Muscle of leg (tissue), 11 donors: ENCODE data around the gene GMIP. TPM values are rescaled to one million over a fixed set of nuclear protein-coding genes. Genes with fewer than 3 reads are reported as not detected.

ENCODE experiments used
- DNase-seq: peaks from one replicate; pipeline ENCODE4 v3.0.0; 2013
- H3K27ac ChIP-seq: one replicate; pipeline ENCODE4 v1.5.1; 2013; ENCODE audit warnings: mild to moderate bottlenecking, low read length, control low read depth
- H3K27me3 ChIP-seq: one replicate; pipeline ENCODE4 v1.6.1; 2013; ENCODE audit warnings: low read length; ENCODE audit not compliant: control insufficient read depth, insufficient read depth
- H3K36me3 ChIP-seq: one replicate; pipeline ENCODE4 v1.6.1; 2013; ENCODE audit warnings: low read length; ENCODE audit not compliant: control insufficient read depth, insufficient read depth
- H3K4me1 ChIP-seq: one replicate; pipeline ENCODE4 v1.6.1; 2013; ENCODE audit warnings: low read length; ENCODE audit not compliant: control insufficient read depth, insufficient read depth
- H3K4me3 ChIP-seq: one replicate; pipeline ENCODE4 v1.5.1; 2013; ENCODE audit warnings: low read length, control low read depth
- H3K9me3 ChIP-seq: replicated peaks from 2 replicates; pipeline ENCODE4 v1.6.1; 2013; ENCODE audit warnings: low read depth, low read length; ENCODE audit not compliant: control insufficient read depth
- WGBS: methylation state at CpG from one replicate; pipeline ENCODE4 v1.1.5; 2013; ENCODE audit warnings: missing lambda C conversion rate; ENCODE audit not compliant: insufficient coverage; 5-methylcytosine and 5-hydroxymethylcytosine counted together
- polyA plus RNA-seq, 8 donors: library from polyadenylated mRNA; unstranded; fragments of 120-200 nt; gene quantifications; one replicate each; pipeline versions ENCODE4 v1.2.1 to v1.2.3, GENCODE V29; 2013; ENCODE audit warnings: inconsistent platforms in 1 of 8, low replicate concordance in 1 of 8; ENCODE audit not compliant: insufficient read length in 8 of 8, insufficient read depth in 1 of 8
- total RNA-seq: library from RNA; stranded (reverse); fragments of 120-200 nt; gene quantifications from one replicate; pipeline ENCODE4 v1.2.4, GENCODE V29; 2013

The GMIP gene
- total and polyA plus RNA-seq, 9 donors = 2.0 to 5.1 (median 3.6) TPM

DNA sequence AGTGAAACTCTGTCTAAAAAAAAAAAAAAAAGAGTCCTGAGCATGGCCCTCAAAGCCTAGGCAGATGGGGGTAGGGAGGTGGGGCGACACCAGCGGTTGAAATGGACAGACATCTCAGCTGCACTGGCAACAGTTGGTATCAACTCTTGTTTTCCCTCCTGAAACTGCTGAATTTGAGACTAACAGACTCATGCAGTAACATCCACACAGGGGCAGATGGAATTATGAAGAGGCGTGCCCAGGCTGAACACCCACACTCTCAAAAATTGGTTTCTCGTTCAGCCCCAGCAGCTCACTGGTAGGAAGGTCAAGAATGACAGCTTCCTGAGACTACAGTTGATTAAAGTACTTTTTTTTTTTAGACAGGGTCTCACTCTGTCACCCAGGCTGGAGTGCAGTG is 49.1 kb downstream of the GMIP start:
- Histone ChIP-seq H3K9me3 (no peaks in the 10 kb centered on the region), H3K27ac (no peak overlapping the region), H3K36me3 (no peaks in the 10 kb centered on the region), H3K4me1 (peaks cover 16% of the 10 kb centered on the region), H3K27me3 (no peaks in the 10 kb centered on the region), H3K4me3 (no peak overlapping the region)
- 100% methylated on average over 1 of the region's 4 CpGs for WGBS
- no peak for DNase-seq

DNA sequence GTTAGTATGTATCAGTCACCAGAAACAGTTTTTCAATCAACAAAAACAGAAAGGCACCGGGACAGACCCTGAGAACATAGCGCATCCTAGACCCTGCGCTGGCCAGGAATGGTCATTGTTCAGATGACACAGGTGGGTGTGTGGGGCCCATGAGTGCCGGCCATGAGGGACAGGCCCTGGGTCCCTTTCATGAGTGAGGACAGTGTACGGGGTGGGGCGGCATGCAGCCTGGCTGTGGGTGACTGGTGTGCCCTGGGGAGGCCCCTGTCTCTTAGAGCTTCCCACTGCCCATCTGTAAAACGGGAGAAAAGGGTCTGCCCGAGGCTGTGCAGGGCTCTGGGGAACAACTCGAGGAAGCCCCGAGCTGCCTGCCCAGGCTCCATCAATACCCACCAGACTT is 50.8 kb downstream of the GMIP start:
- no peak overlapping the region for H3K4me3 ChIP-seq
- 79% methylated on average over 5 of the region's 10 CpGs for WGBS
- peaks cover 16% of the 10 kb centered on the region for H3K4me1 ChIP-seq
- H3K27me3 ChIP-seq = no peaks in the 10 kb centered on the region
- H3K9me3 ChIP-seq = no peaks in the 10 kb centered on the region
- H3K27ac ChIP-seq = no peak overlapping the region
- no peaks in the 10 kb centered on the region for H3K36me3 ChIP-seq
- no peak for DNase-seq

DNA sequence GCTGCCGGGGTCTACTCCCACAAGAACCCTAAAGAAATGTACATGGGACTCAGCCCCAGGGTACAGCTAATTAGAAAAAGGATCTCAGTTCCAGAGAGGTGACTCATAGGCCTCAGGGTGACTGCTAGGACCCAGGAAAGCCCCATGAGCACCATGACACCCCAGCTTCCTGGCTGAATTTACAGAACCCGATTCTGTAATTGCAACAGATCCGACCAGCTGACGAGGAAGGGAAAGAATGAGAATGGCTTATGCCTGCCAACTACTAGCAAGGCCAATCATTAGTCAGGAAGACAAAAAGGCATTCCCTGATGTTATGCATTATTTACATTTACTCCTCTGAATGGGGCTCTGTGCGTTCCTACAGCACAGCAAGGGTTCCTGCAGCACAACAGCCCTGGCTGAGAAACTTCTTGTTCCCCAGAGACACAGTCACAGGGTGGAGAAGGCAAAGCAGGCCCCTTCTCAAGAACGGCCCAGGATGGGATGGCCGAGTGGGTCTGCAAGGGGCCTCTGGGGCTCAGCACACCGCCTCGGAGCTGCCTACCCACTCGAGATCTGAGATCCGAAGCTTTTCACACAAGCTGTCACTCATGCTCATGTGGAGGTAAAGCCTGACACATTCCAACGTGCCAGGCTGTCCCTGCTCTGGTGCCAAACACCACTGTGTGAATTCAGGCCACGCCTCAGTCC is 52.2 kb downstream of the GMIP start:
- Histone ChIP-seq H3K4me3 (no peak overlapping the region), H3K27ac (peak overlapping the region; percentile 72), H3K4me1 (peaks cover 16% of the 10 kb centered on the region), H3K27me3 (no peaks in the 10 kb centered on the region), H3K9me3 (no peaks in the 10 kb centered on the region), H3K36me3 (no peaks in the 10 kb centered on the region)
- 29% methylated on average over 8 of the region's 13 CpGs for WGBS
- peak; percentile 94 for DNase-seq

GRCh38 chr19:19588546-19588945 is 54.9 kb downstream of the GMIP start:
- H3K36me3 ChIP-seq = no peaks in the 10 kb centered on the region
- no peak overlapping the region for H3K4me3 ChIP-seq
- H3K9me3 ChIP-seq = no peaks in the 10 kb centered on the region
- 80% methylated on average over 2 of the region's 2 CpGs for WGBS
- H3K27me3 ChIP-seq = no peaks in the 10 kb centered on the region
- no peak for DNase-seq
- peaks cover 16% of the 10 kb centered on the region for H3K4me1 ChIP-seq
- no peak overlapping the region for H3K27ac ChIP-seq

DNA sequence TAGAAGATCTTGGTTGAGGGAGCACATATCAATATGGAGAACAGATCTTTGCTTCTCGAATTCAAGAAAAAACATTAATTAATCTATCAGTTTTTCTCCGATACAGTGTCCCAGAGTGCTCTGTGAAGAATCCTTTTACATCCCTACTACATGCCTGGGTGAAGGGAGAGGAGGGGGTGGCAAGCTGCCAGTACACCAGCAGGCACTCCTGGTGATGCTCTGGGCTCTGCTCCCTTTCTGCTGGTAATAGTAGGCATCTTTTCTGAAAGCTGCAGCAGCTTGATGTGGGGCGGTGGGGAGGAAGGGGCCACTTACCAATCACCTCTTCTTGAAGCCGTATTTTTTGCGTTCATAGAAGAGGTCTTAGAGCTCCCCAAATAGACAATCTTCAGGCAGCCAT is 55.7 kb downstream of the GMIP start:
- Histone ChIP-seq H3K4me3 (no peak overlapping the region), H3K9me3 (no peaks in the 10 kb centered on the region), H3K27ac (no peak overlapping the region), H3K4me1 (peaks cover 16% of the 10 kb centered on the region), H3K36me3 (no peaks in the 10 kb centered on the region), H3K27me3 (no peaks in the 10 kb centered on the region)
- no peak for DNase-seq
- WGBS = 100% methylated on average over 2 of the region's 5 CpGs

DNA sequence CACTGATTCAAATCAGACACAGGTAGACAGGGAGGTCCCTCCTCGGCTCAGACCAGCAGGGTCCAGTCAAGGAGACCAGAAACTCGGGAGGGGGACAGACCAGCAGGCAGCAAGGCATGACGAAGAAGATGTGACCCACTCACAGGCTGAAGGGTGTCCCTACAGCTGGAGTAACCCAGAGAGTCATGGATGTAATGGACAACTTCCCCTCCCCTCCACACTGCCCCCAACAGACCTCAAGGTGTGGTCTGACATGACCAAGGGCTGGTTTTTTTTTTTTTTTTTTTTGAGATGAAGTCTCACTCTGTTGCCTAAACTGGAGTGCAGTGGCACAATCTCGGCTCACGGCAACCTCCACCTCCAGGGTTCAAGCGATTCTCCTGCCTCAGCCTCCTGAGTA is 59.1 kb downstream of the GMIP start:
- no peak for DNase-seq
- no peaks in the 10 kb centered on the region for H3K27me3 ChIP-seq
- H3K36me3 ChIP-seq = no peaks in the 10 kb centered on the region
- H3K27ac ChIP-seq = no peak overlapping the region
- WGBS = 84% methylated on average over 3 of the region's 6 CpGs
- no peaks in the 10 kb centered on the region for H3K9me3 ChIP-seq
- no peak overlapping the region for H3K4me3 ChIP-seq
- H3K4me1 ChIP-seq = peaks cover 5% of the 10 kb centered on the region

DNA sequence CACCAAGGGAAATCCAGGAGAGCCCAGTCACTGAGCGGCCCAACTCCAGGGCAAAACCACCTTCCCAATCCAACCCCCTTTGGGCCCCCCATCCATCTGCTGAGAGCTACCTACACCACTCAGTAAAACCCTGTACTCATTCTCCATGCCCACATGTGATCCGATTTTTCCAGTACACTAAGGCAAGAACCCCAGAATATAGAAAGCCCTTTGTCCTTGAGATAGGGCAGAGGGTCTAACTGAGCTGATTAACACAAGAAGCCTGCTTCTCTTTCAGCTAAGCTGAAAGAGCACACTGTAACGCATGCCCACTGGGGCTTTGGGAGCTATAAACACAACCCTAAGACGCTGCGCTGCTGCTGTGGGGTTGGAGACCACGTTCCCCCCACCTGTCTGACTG is 61.0 kb downstream of the GMIP start:
- Histone ChIP-seq H3K36me3 (no peaks in the 10 kb centered on the region), H3K27me3 (no peaks in the 10 kb centered on the region), H3K4me3 (no peak overlapping the region), H3K27ac (no peak overlapping the region), H3K9me3 (no peaks in the 10 kb centered on the region), H3K4me1 (peaks cover 9% of the 10 kb centered on the region)
- DNase-seq = no peak
- WGBS = 84% methylated on average over 5 of the region's 6 CpGs

- Histone ChIP-seq H3K4me1 (peaks cover 9% of the 10 kb centered on the region), H3K27ac (no peak overlapping the region), H3K9me3 (no peaks in the 10 kb centered on the region), H3K27me3 (no peaks in the 10 kb centered on the region), H3K36me3 (no peaks in the 10 kb centered on the region), H3K4me3 (no peak overlapping the region)
- WGBS = 94% methylated on average over 12 of the region's 13 CpGs
- DNase-seq = no peak
Observed at GRCh38 chr19:19581391-19581790, 62.1 kb downstream of the GMIP start.

GRCh38 chr19:19580418-19580817 is 63.0 kb downstream of the GMIP start:
- H3K4me3 ChIP-seq = no peak overlapping the region
- H3K36me3 ChIP-seq = no peaks in the 10 kb centered on the region
- DNase-seq = no peak
- H3K4me1 ChIP-seq = peaks cover 9% of the 10 kb centered on the region
- H3K27me3 ChIP-seq = no peaks in the 10 kb centered on the region
- H3K27ac ChIP-seq = no peak overlapping the region
- WGBS = 95% methylated on average over 4 of the region's 4 CpGs
- no peaks in the 10 kb centered on the region for H3K9me3 ChIP-seq

DNA sequence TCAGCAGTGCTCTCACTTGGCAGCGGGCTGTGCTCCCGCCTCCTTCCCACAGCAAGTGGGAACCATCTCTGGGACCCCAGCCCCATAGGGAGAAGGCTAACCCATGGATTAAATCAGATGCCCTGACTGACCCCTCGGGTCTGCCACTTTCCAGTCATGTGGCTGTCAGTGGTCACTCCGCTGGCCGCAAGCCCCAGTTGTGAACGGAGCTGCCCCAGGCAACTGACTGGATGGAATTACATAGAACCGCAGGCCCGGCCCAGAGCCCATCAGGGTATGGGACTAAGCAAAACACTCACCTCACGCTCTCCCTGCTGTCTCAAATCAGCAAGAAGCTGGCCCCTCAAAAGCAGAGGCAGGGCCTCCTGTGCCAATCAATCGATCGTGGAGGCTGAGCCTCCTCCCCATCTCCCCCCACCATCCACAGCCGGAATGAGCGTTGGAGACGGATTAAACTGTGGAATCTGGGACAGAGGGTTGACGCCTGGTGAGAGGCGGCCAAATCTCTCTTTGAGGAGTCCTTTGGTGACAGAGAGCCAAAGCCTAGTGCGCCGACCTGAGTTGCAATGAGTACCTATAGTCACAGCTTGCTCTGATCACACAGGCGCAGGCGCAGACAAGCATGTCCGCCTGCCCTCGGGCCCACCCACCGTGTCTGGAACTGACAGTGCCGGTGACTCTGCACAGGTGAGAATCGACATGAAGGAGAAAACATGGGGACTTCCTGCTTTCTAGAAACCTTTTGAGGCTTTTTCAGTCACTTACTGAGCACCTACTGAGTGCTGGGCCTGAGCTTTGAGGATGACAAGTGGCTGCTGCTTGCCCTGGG is 63.7 kb downstream of the GMIP start:
- Histone ChIP-seq H3K36me3 (no peaks in the 10 kb centered on the region), H3K4me1 (peaks cover 9% of the 10 kb centered on the region), H3K4me3 (no peak overlapping the region), H3K27me3 (no peaks in the 10 kb centered on the region), H3K27ac (no peak overlapping the region), H3K9me3 (no peaks in the 10 kb centered on the region)
- no peak for DNase-seq
- 84% methylated on average over 18 of the region's 25 CpGs for WGBS
